Heart right ventricle (tissue), 16 donors: Measurements from ENCODE around the gene AMOTL2. TPM values are rescaled to one million over a fixed set of nuclear protein-coding genes. Genes with fewer than 3 reads are reported as not detected.

Source experiments
- ATAC-seq, 8 donors: fragments of 200-7000 bp; cut with Tn5 transposase; one replicate each; pipeline ENCODE4 v1.9.1; 2020; ENCODE audit warnings: mild to moderate bottlenecking in 8 of 8, moderate library complexity in 8 of 8, moderate number of reproducible peaks in 1 of 8
- DNase-seq, 2 donors: peaks; one replicate each; pipeline ENCODE4 v3.0.0-alpha.2; 2020
- H3K27ac ChIP-seq, 10 donors: fragments of 200-600 bp; sonication (generic) in 2 of 10; one replicate each; pipeline versions ENCODE4 v1.5.0 to v1.8.0; 2020 to 2022; ENCODE audit warnings: mild to moderate bottlenecking in 3 of 10
- H3K27me3 ChIP-seq, 7 donors: fragments of 200-600 bp; one replicate each; pipeline ENCODE4 v1.8.0; 2021 to 2022; ENCODE audit warnings: mild to moderate bottlenecking in 2 of 7
- H3K36me3 ChIP-seq, 9 donors: fragments of 200-600 bp; sonication (generic) in 1 of 9; one replicate each; pipeline versions ENCODE4 v1.5.0 to v1.8.0; 2020 to 2022; ENCODE audit warnings: mild to moderate bottlenecking in 2 of 9
- H3K4me1 ChIP-seq, 9 donors: fragments of 200-600 bp; sonication (generic) in 1 of 9; one replicate each; pipeline versions ENCODE4 v1.5.0 to v1.8.0; 2020 to 2022; ENCODE audit warnings: mild to moderate bottlenecking in 4 of 9
- H3K4me3 ChIP-seq, 10 donors: fragments of 200-600 bp; sonication (generic) in 2 of 10; one replicate each; pipeline versions ENCODE4 v1.5.0 to v1.8.0; 2020 to 2022; ENCODE audit warnings: mild to moderate bottlenecking in 7 of 10, moderate library complexity in 2 of 10
- H3K9me3 ChIP-seq, 11 donors: fragments of 200-600 bp in 10 of 11; sonication (generic) in 2 of 11; one replicate each; pipeline versions ENCODE4 v1.5.0 to v1.8.0; 2013 to 2022; ENCODE audit warnings: mild to moderate bottlenecking in 2 of 11, control low read depth in 1 of 11, moderate library complexity in 1 of 11
- WGBS, 2 donors: extraction: QIAGEN DNeasy Blood & Tissue Kit; methylation state at CpG; one replicate each; pipeline ENCODE4 v1.1.7; 2013; ENCODE audit warnings: inconsistent platforms in 1 of 2; 5-methylcytosine and 5-hydroxymethylcytosine counted together
- intact Hi-C, 10 donors: fragments of 100-400 bp; cut with DNase I; formaldehyde crosslinking; loops; one replicate each; pipeline versions ENCODE4 v1.11.1 to v1.14.2; 2022
- polyA plus RNA-seq, 2 donors: library from polyadenylated mRNA; stranded (reverse); fragments of 200-250 nt; gene quantifications; one replicate each; pipeline ENCODE4 v1.2.3, GENCODE V29; 2013
- total RNA-seq, 10 donors: library from RNA; stranded (reverse); fragmentation: NEBNext Ultra II Directional in 3 of 10; extraction: Animal tissue kit (Norgen Biotek cat#: 25700) in 3 of 10; gene quantifications; one replicate each; pipeline versions ENCODE4 v1.2.1 to v1.2.4, GENCODE V29; 2021 to 2023
- TF ChIP-seq, protein P1 (sequence below), 9 donors: fragments of 200-600 bp; sonication (generic) in 2 of 9; IDR thresholded peaks; one replicate each; pipeline versions ENCODE4 v1.5.0 to v1.8.0; 2021 to 2022; ENCODE audit warnings: antibody characterized with exemption in 9 of 9, mild to moderate bottlenecking in 5 of 9, moderate library complexity in 1 of 9
- donor health status: Arrhythmogenic right ventricular cardiomyopathy.
- donor health status: ischemic (EF 13 %, LVEDD 7.1; RV severe dilation, severe dysfunction).
- donor health status: healthy with polysubstance abuse.
- donor health status: DM: no; HTN: yes; CAD: no.
- donor health status: DM: no; HTN: no; CAD: no.
- donor health status: ischemic (EF 25% LVEDD 6.9; RV normal size, moderate dysfunction).
- donor health status: ischemic (EF 25% LVEDD 5.7; RV mildly dilated, moderate dysfunction).
- donor health status: healthy.
- donor health status: DM: yes; HTN: yes; CAD: no.
- donor health status: Ischemic cardiomyopathy.
- donor health status: ischemic (EF 35%, LVEDD 5.7; RV mildly dilated, moderate dysfunction).
- donor health status: nonischemic (EF 11% LVEDD 7.7; RV severe dilation, severe dysfunction).
- donor health status: DM: yes; HTN: yes; CAD: no.
- donor health status: PGD.
- donor health status: ischemic (EF 29% LVEDD 5.4; RV normal size, mild dysfunction).
- donor health status: nonischemic (EF 23%, LVEDD 6.1; RV moderate dilation, normal function).

AMOTL2 gene
- total and polyA plus RNA-seq, 12 donors, result 18.7 to 96.6 (median 54.1) TPM

DNA sequence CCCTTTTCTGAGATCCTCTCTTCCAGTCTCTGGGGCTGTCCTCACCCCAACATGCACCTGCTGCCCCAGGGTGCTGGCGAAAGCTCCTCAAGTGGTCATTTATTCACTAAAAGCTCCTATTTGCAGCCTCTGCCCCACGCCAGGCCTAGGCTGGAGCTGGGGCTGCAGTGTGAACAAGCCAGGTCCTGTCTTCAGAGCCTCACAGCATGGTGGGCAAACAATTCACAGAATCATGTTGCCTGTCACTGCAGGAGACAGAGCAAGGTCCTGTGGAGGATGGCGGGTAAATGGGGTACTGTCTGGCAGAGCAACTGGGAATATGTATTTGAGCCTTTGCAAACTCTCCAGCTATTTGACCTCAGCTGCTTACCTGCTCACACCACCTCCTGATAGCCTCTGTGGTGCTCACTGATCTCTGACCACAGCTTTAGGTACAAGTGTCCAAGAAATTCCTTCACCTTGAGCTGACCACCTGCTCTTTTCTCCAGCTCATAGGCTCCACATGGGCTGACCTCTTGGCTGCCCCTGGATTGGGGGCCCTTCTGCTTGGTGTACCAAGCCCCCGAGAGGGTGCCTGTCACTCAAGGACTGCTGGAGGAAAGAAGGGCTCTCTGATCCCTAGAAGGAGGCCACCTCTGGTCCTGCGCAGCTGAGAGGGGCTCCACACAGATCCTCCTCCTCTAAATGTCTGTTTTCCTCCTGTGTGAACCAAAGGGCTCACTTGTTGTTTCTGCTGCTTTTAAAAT, 35.6 kb downstream of the AMOTL2 start:
- TF ChIP-seq, protein P1, sequence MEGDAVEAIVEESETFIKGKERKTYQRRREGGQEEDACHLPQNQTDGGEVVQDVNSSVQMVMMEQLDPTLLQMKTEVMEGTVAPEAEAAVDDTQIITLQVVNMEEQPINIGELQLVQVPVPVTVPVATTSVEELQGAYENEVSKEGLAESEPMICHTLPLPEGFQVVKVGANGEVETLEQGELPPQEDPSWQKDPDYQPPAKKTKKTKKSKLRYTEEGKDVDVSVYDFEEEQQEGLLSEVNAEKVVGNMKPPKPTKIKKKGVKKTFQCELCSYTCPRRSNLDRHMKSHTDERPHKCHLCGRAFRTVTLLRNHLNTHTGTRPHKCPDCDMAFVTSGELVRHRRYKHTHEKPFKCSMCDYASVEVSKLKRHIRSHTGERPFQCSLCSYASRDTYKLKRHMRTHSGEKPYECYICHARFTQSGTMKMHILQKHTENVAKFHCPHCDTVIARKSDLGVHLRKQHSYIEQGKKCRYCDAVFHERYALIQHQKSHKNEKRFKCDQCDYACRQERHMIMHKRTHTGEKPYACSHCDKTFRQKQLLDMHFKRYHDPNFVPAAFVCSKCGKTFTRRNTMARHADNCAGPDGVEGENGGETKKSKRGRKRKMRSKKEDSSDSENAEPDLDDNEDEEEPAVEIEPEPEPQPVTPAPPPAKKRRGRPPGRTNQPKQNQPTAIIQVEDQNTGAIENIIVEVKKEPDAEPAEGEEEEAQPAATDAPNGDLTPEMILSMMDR (IDR thresholded peaks at IDR 0.05), result no peak
- H3K36me3 ChIP-seq, result no peaks in the 10 kb centered on the region
- peaks cover 7 to 34% (median 22%) of the 10 kb centered on the region in 9 donors for H3K4me1 ChIP-seq
- no peak for DNase-seq
- H3K9me3 ChIP-seq, result no peaks in the 10 kb centered on the region
- H3K27me3 ChIP-seq, result no peaks in the 10 kb centered on the region
- H3K4me3 ChIP-seq, result no peak overlapping the region
- H3K27ac ChIP-seq, result no peak overlapping the region
- 95 to 99% methylated on average over 5 of the region's 5 CpGs for WGBS, 2 donors
- ATAC-seq, result no peak
- intact Hi-C loops, result loop anchor here in 1 of 10 donors (1.0 kb wide), 1 partner anchor 127 kb away; no protein-coding TSS in a partner anchor

DNA sequence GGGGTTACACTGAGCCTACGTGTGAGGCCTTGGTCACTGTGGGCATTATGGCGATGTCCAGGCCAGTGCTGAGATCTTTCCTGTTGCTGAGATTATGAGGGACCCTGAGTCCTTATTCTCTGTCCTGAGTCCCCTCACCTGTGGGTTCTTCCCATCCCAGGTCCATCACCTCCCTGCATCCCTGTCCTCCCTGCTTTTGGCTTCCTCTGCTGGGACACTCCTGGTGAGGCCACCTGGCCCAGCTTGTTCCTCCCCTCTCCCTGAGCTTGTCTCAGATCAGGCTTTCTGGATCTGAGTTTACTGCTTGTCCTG, 36.1 kb downstream of the AMOTL2 start:
- Histone ChIP-seq H3K4me3 (no peak overlapping the region), H3K36me3 (no peaks in the 10 kb centered on the region), H3K27ac (no peak overlapping the region), H3K4me1 (peaks cover 7 to 39% (median 27%) of the 10 kb centered on the region in 9 donors), H3K9me3 (no peaks in the 10 kb centered on the region), H3K27me3 (no peaks in the 10 kb centered on the region)
- WGBS, 2 donors, result 96 to 98% methylated on average over 2 of the region's 2 CpGs
- no peak for ATAC-seq
- TF ChIP-seq, protein P1 (IDR thresholded peaks at IDR 0.05), result no peak
- intact Hi-C loops, result loop anchor here in 1 of 10 donors (1.0 kb wide), 1 partner anchor 127 kb away; no protein-coding TSS in a partner anchor
- DNase-seq, result no peak

DNA sequence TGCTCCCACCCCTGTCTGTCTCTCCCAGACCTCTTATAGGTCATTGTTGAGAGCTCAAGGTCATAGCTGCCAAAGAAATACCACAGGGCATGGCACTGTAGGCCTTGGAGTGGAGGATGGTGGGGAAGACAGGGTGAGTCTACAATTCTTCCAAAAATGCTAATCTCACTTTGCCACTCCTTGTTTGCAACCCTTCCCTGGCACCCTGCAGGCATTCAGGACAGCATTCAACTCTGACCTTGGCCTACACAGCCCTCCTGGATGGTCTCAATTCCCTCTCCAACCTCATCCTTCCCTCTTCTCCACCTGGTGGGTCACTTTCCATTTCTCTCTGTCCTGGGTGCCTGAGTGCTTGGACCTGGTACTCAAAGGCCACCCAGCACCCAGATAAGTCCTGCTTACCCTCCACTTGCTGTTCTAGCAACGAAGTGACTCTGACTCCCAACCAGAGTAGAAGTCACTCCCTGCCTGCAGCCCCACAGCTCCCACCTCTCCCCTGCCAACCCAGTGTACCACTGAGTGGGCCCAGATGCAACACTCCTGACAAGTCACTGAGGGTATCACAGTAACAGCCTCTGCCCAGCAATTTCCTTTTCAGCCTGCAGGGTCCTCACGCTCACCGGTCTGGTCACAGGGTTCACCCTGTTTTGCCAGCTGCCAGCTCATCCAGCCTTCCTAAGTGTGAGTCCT, 36.6 kb downstream of the AMOTL2 start:
- no peak for DNase-seq
- Histone ChIP-seq H3K36me3 (no peaks in the 10 kb centered on the region), H3K4me3 (no peak overlapping the region), H3K27me3 (no peaks in the 10 kb centered on the region), H3K9me3 (no peaks in the 10 kb centered on the region), H3K27ac (no peak overlapping the region), H3K4me1 (peaks cover 7 to 44% (median 28%) of the 10 kb centered on the region in 9 donors)
- no peak for ATAC-seq
- 85 to 93% methylated on average over 3 of the region's 3 CpGs for WGBS, 2 donors
- TF ChIP-seq, protein P1 (IDR thresholded peaks at IDR 0.05), result no peak
- intact Hi-C loops, result loop anchor here in 1 of 10 donors (1.0 kb wide), 1 partner anchor 126 kb away; no protein-coding TSS in a partner anchor

DNA sequence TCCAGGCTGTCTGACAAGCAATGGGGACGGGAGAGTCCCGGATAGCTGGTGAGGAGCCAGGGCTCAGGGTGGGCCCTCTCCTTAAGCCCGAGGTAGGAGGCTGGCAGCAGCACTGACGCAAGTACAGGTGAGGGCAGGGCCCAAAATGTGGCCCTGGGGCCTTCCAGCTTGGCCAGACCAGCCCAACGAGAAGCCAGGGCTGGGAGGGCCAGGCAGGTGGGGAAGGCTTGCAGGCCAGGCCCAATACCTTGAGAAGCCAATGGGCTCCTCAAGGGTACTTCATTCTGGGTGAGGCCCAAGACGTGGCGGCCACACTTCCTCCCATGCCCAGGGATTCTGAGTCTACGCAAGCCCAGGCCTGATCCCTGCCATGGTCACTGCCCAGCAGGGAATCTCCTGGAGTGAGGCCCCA, 37.2 kb downstream of the AMOTL2 start:
- Histone ChIP-seq H3K36me3 (no peaks in the 10 kb centered on the region), H3K27me3 (no peaks in the 10 kb centered on the region), H3K9me3 (no peaks in the 10 kb centered on the region), H3K27ac (no peak overlapping the region), H3K4me3 (no peak overlapping the region), H3K4me1 (peaks cover 7 to 48% (median 28%) of the 10 kb centered on the region in 9 donors)
- intact Hi-C loops, result no loop called here
- TF ChIP-seq, protein P1 (IDR thresholded peaks at IDR 0.05), result no peak
- no peak for DNase-seq
- WGBS, 2 donors, result 96 to 97% methylated on average over 8 of the region's 8 CpGs
- ATAC-seq, result peak in 1 of 8 donors; percentile 36
